GM12874 (cell line): ENCODE data around the gene ACTR8.

Source experiments
- TF ChIP-seq, protein P1 (sequence below): IDR thresholded peaks from 2 replicates; pipeline ENCODE4 v1.5.1; 2011; ENCODE audit warnings: low read depth, mild to moderate bottlenecking, control low read depth, low read length, moderate library complexity; ENCODE audit not compliant: insufficient read depth

Gene ACTR8

DNA sequence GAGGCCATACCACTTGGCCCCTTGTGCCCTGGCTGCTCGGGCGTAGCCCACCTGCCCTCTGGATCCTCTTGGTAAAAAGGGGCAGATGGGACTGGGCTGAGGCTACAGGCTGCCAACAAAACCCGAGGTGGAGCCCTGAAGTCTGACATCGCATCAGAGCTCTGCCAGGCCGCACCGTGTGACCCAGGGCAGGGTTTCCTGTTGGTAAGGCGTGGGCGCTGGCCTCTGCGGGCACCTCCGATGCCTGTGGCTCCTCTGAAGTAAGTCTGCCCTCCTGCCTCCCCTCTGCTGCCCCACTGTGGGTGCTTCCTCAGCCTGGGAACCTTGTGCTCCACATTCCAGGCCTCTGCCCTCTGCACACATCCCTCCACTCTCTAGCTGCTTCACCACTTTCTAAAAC, 44.6 kb downstream of the ACTR8 start:
- TF ChIP-seq, protein P1, sequence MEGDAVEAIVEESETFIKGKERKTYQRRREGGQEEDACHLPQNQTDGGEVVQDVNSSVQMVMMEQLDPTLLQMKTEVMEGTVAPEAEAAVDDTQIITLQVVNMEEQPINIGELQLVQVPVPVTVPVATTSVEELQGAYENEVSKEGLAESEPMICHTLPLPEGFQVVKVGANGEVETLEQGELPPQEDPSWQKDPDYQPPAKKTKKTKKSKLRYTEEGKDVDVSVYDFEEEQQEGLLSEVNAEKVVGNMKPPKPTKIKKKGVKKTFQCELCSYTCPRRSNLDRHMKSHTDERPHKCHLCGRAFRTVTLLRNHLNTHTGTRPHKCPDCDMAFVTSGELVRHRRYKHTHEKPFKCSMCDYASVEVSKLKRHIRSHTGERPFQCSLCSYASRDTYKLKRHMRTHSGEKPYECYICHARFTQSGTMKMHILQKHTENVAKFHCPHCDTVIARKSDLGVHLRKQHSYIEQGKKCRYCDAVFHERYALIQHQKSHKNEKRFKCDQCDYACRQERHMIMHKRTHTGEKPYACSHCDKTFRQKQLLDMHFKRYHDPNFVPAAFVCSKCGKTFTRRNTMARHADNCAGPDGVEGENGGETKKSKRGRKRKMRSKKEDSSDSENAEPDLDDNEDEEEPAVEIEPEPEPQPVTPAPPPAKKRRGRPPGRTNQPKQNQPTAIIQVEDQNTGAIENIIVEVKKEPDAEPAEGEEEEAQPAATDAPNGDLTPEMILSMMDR, result no peak

DNA sequence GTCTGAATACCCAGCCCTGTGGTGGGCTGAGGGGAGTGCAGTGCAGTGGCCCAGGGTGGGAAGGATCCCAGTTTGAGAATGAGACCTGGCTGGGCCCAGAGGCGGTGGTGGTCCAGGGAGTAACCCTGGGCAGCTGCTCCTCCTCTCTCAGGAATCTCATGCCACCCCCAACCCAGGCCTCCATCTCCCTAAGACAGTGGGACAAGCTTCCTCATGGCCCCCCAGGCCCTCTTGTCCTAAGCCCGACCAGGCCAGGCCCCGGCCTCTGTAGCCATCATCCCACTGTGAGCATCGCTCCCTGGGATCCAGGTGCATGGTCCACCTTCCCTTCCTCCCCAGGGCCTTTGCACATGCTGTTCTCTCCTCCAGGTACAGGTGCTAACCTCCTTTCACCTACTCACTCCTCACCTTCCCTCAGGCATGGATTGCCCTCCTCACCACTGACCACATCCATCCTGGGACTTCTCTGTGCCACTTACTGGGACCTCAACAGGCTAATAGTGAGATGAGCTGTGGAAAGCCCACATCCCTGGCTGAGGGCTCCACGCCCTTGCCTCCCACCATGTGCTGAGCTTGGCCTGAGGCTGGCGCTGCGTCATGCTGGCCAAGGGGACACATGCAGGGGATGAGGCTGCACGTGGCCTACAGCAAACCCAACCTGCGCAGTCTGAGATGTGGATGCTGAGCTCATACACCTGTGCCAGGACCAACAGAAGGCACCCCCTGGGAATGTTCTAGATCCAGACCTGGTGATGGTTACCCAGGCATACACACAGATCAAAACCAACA, 45.7 kb downstream of the ACTR8 start:
- TF ChIP-seq, protein P1, result no peak

DNA sequence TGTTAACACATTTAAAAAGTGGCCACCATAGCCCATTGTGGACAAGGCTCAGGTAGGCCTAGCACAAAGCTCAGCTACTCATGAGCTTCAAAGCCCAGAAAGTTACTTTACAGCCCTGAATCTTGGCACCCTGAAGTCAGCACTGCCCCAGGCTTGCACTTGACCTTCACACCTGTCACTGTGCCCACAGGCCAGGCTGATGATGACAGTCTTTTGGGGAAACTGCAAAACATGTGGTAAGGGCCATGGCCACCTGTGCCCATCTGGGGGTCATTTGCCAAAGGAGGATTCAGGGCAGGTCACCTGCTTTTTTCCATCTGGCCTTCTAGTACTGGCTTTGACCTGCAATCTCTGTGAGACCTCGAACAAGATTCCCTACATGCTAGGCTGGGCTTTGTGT, 46.7 kb downstream of the ACTR8 start:
- TF ChIP-seq, protein P1, result no peak

DNA sequence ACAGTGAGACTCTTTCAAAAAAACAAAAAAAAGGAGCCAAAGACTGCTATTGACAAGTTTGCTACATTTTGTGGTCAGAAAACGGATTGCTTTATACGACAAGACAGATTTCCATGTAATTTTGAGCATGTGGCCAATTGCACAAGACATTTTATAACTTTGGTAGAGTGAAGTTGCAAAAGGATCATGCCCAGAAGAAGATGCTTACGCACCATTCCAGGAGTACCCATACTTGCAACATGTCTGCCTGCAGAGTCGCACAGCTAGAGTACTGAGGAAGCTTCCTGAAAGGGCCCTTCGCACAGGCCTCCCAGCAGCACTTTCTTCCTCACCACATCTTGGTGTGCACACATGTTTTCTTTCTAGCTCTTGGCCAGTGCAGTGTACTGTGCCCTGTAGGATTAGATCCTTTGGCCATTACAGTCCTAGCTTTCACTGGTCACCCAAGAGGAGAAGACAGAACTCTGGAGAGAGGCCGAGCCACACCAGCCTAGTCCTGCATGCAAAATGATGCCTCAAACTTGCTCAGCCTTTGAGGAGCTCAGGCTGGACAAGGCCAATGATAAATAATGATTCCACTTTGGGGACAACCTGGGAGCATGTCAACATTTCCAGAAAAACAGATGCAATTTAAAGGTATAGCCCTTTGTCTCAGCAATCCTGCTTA, 47.4 kb downstream of the ACTR8 start:
- TF ChIP-seq, protein P1, result no peak

DNA sequence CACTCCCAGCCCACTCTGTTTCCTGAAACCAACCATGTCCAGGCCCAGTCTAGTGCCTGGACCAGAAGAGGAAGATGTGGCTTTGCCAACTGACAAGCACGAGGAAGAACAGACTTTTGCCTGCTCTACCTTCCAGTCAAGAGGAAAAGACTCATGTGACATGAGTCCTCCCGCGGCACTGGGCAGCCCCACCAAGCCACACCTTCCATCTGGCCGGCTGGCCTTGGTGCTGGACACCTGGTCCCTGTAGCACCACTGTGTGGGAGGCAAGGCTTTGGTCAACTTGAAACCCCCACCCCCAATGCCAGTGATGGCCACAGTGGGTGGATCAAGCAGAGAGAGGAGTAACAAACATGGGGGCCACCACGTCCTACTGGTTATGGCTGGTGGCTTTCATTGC, 48.3 kb downstream of the ACTR8 start:
- TF ChIP-seq, protein P1, result no peak

DNA sequence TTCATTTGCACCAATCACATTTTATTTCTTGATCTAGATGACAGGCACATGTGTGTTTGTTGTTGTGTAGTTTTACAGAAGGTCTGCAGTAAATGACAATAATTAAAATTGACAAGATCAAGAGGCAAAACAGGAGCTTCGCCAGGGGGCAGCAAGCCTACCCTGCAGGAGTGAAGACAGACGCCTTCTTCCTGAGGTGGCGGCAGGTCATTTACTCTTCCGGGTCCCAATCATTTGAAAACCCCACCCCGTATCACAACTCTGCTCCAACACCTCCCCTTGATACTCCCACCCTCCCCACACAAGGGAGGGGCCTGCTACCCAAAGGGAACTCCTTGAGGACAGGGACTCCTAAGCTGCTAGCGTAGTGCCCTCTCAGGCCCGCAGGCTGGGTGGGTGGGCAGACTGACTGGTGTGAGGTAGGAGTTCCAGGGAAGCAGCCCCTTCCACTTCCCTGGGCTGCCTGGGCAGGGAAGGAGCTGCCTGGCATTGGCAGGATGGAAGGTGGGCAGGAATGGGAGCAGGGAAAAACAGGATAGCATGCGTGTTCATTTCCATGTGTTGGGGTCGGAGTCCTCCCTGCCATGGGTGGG, 48.8 kb downstream of the ACTR8 start:
- TF ChIP-seq, protein P1, result no peak

DNA sequence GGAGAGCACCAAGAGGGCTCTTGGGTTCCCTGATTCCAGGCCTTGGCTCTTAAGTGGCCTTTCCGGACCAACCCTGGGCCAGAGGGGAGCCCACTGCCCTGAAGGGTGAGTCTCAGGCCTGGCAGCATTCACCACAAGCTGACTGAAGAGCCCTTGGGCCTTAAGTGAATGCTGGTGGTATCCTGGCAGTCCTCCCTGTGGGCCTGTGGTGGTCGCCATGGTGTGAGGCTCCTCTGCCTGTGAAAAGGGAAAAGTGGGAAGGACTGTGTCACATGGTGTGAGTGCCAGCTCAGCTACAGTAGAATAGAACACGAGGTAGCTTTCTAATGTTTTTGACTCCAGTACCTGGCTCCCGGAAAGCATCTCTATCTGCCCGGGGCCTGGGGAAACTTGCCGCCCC, 51.0 kb downstream of the ACTR8 start:
- TF ChIP-seq, protein P1, result no peak
